PC-9 (cell line): ENCODE results near the gene SPHK1.

ENCODE experiments used
- CTCF ChIP-seq: fragments of 200-600 bp; sonication (generic); conservative IDR thresholded peaks from 2 replicates; pipeline ENCODE4 v1.6.1; 2017; ENCODE audit warnings: mixed run types, antibody characterized with exemption, mild to moderate bottlenecking, moderate library complexity
- EZH2 ChIP-seq: fragments of 200-600 bp; sonication (generic); IDR thresholded peaks from 2 replicates; pipeline ENCODE4 v1.8.0; 2017; ENCODE audit warnings: antibody characterized with exemption, low read depth

- no peak for TF ChIP-seq CTCF
- no peak for TF ChIP-seq EZH2
Measured at GRCh38 chr17:76356803-76357456, 27.5 kb upstream of the SPHK1 start.
